SK-N-SH (cell line): ENCODE results near the gene SEMA3F. TPM values are rescaled to one million over a fixed set of nuclear protein-coding genes. Genes with fewer than 3 reads are reported as not detected.

ENCODE experiments used
- CTCF ChIA-PET: fragments of 300-600, 350-600 bp; formaldehyde crosslinking; extraction: SDS; loops from one replicate; lab custom pipeline; 2021; lab: Yijun Ruan, JAX
- POLR2A ChIA-PET: fragments of 350-600 bp; sonication (Branson Sonifier 250); formaldehyde crosslinking; extraction: SDS; loops from one replicate; lab custom pipeline; 2020; ENCODE audit warnings: antibody characterized with exemption, inconsistent platforms; lab: Yijun Ruan, JAX
- DNase-seq: peaks from one replicate; pipeline ENCODE4 v3.0.0; 2012
- H2AFZ ChIP-seq: fragments of 200-600 bp; sonication (generic); 2 replicates; pipeline ENCODE4 v1.8.1; 2016; ENCODE audit warnings: antibody characterized with exemption, mild to moderate bottlenecking, low read depth
- H3F3A ChIP-seq: fragments of 200-600 bp; sonication (generic); replicated peaks from 2 replicates; pipeline ENCODE3; 2016; ENCODE audit warnings: antibody characterized with exemption, mild to moderate bottlenecking; ENCODE audit not compliant: insufficient read depth
- H3K27ac ChIP-seq, 2 experiments: fragments of 200-500 bp in 1 of 2; fragments of 200-600 bp in 1 of 2; sonication (Bioruptor generic) in 1 of 2; sonication (generic), shearing (Covaris generic) in 1 of 2; 2 replicates each; pipeline versions ENCODE4 v1.5.1 to v1.6.1; 2014 to 2016; ENCODE audit warnings: low read depth in 2 of 2, inconsistent platforms in 1 of 2, low read length in 1 of 2, mild to moderate bottlenecking in 1 of 2, mixed read lengths in 1 of 2
- H3K27me3 ChIP-seq: fragments of 200-600 bp; sonication (generic), shearing (Covaris generic); 2 replicates; pipeline ENCODE4 v1.6.1; 2016; ENCODE audit warnings: mixed run types; ENCODE audit not compliant: insufficient read depth
- H3K36me3 ChIP-seq, 2 experiments: fragments of 200-500 bp in 1 of 2; fragments of 200-600 bp in 1 of 2; sonication (Bioruptor generic) in 1 of 2; sonication (generic) in 1 of 2; replicated peaks in 1 of 2; 2 replicates each; pipeline versions ENCODE3 to v1.5.1; 2014 to 2016; ENCODE audit warnings: low read length in 1 of 2, mild to moderate bottlenecking in 1 of 2; ENCODE audit not compliant: insufficient read depth in 2 of 2, control insufficient read depth in 1 of 2
- H3K4me1 ChIP-seq, 2 experiments: fragments of 200-500 bp in 1 of 2; fragments of 200-600 bp in 1 of 2; sonication (Bioruptor generic) in 1 of 2; sonication (generic), shearing (Covaris generic) in 1 of 2; 2 replicates each; pipeline versions ENCODE4 v1.5.1 to v1.6.1; 2014 to 2016; ENCODE audit warnings: low read depth in 1 of 2, low read length in 1 of 2, mixed run types in 1 of 2; ENCODE audit not compliant: insufficient read depth in 2 of 2, control insufficient read depth in 1 of 2
- H3K4me2 ChIP-seq: fragments of 200-600 bp; sonication (generic), shearing (Covaris generic); 2 replicates; pipeline ENCODE4 v1.6.1; 2017; ENCODE audit warnings: mixed run types
- H3K4me3 ChIP-seq, 2 experiments: fragments of 200-500 bp in 1 of 2; fragments of 200-600 bp in 1 of 2; sonication (Bioruptor generic) in 1 of 2; sonication (generic), shearing (Covaris generic) in 1 of 2; 2 replicates each; pipeline versions ENCODE4 v1.5.1 to v1.8.1; 2014 to 2016; ENCODE audit warnings: low read depth in 2 of 2, inconsistent platforms in 1 of 2, low read length in 1 of 2, mild to moderate bottlenecking in 1 of 2, mixed read lengths in 1 of 2, moderate library complexity in 1 of 2
- H3K79me2 ChIP-seq: fragments of 200-600 bp; sonication (generic); 2 replicates; pipeline ENCODE4 v1.8.1; 2017; ENCODE audit warnings: mild to moderate bottlenecking; ENCODE audit not compliant: insufficient read depth
- H3K9ac ChIP-seq: fragments of 200-600 bp; sonication (generic); 2 replicates; pipeline ENCODE4 v1.6.1; 2017; ENCODE audit warnings: mixed run types
- H3K9me2 ChIP-seq: fragments of 200-600 bp; sonication (generic); 2 replicates; pipeline ENCODE4 v1.6.1; 2017; ENCODE audit warnings: mixed run types
- H3K9me3 ChIP-seq: fragments of 200-600 bp; sonication (generic); 2 replicates; pipeline ENCODE4 v1.6.1; 2017; ENCODE audit warnings: mixed run types, mild to moderate bottlenecking, moderate library complexity
- H4K20me1 ChIP-seq: fragments of 200-600 bp; sonication (generic); 2 replicates; pipeline ENCODE4 v1.6.1; 2017; ENCODE audit warnings: mild to moderate bottlenecking, mixed run types; ENCODE audit not compliant: insufficient read depth
- CHD2 ChIP-seq: fragments of 150-350 bp; IDR thresholded peaks from 2 replicates; pipeline ENCODE4 v1.6.1; 2018; ENCODE audit warnings: low read length; ENCODE audit not compliant: partially characterized antibody
- EP300 ChIP-seq, 2 experiments: IDR thresholded peaks; 2 replicates each; pipeline versions ENCODE4 v1.4.0 to v1.6.1; 2012; ENCODE audit warnings: borderline replicate concordance in 1 of 2, low read depth in 1 of 2, low read length in 1 of 2
- FOXM1 ChIP-seq: IDR thresholded peaks from 2 replicates; pipeline ENCODE4 v1.4.0; 2012; ENCODE audit warnings: low read depth, mild to moderate bottlenecking
- GABPA ChIP-seq: IDR thresholded peaks from 2 replicates; pipeline ENCODE4 v1.4.0; 2012; ENCODE audit warnings: low read depth, mild to moderate bottlenecking
- GATA2 ChIP-seq: sonication (generic); formaldehyde crosslinking; IDR thresholded peaks from 2 replicates; pipeline ENCODE4 v1.5.0; 2020; ENCODE audit warnings: mild to moderate bottlenecking, missing genetic modification reagents
- MEF2A ChIP-seq: IDR thresholded peaks from 2 replicates; pipeline ENCODE4 v1.4.0; 2012; ENCODE audit warnings: low read depth, borderline replicate concordance
- MXI1 ChIP-seq: IDR thresholded peaks from 2 replicates; pipeline ENCODE4 v1.6.1; 2012; ENCODE audit warnings: mild to moderate bottlenecking, low read depth, low read length, improper control_type of control experiment
- RAD21 ChIP-seq: IDR thresholded peaks from 2 replicates; pipeline ENCODE4 v1.6.1; 2012; ENCODE audit warnings: mild to moderate bottlenecking, low read length
- RFX5 ChIP-seq: IDR thresholded peaks from 2 replicates; pipeline ENCODE4 v1.6.1; 2012; ENCODE audit warnings: mild to moderate bottlenecking, improper control_type of control experiment, low read length
- SMC3 ChIP-seq: IDR thresholded peaks from 2 replicates; pipeline ENCODE4 v1.6.1; 2012; ENCODE audit warnings: low read depth, low read length, improper control_type of control experiment
- TCF12 ChIP-seq: IDR thresholded peaks from 2 replicates; pipeline ENCODE4 v1.4.0; 2012
- USF1 ChIP-seq: IDR thresholded peaks from 2 replicates; pipeline ENCODE4 v1.4.0; 2012; ENCODE audit warnings: low read depth, borderline replicate concordance
- WGBS: methylation state at CpG from one replicate; pipeline ENCODE4 v1.1.6; 2017; ENCODE audit warnings: low lambda C conversion rate; 5-methylcytosine and 5-hydroxymethylcytosine counted together
- polyA plus RNA-seq, 3 experiments: library from polyadenylated mRNA; depleted of rRNA; stranded (reverse); fragments of >200 nt; gene quantifications; 2 replicates each; pipeline ENCODE4 v1.2.3, GENCODE V29; 2012
- TF ChIP-seq, protein P1 (sequence below): IDR thresholded peaks from 2 replicates; pipeline ENCODE4; 2012
- TF ChIP-seq, protein P2 (sequence below): fragments of 200-600 bp; sonication (generic); IDR thresholded peaks from 2 replicates; pipeline ENCODE4 v1.6.1; 2017; ENCODE audit warnings: antibody characterized with exemption, mild to moderate bottlenecking, moderate library complexity
- TF ChIP-seq, protein P3 (sequence below): IDR thresholded peaks from 2 replicates; pipeline ENCODE4 v1.4.0; 2012; ENCODE audit warnings: low read depth
- TF ChIP-seq, protein P4 (sequence below): fragments of 150-350 bp; IDR thresholded peaks from 2 replicates; pipeline ENCODE4 v1.6.1; 2017; ENCODE audit warnings: antibody characterized with exemption, low read length, low read depth, borderline replicate concordance

Gene SEMA3F
- polyA plus RNA-seq, 1 of the 3 experiments (the other 2 are of a cell fraction), result 30.4 TPM

DNA sequence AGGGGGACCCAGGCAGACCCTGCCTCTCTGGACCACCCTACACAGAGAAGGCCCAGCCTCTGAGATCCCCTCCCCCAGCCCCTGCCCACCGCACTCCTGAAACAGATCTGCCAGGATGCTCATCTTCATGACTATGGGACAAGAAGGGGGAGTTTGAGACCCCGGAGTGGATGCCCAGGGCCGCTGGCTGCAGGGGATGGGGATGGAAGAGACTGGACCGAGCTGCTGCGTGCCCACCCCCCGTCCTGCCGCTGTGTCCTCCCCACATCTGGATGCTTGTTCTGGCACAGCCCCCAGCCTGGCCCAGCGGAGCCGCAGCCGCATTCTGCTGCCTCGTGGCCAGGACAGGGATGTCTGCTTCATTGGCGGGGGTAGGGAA, 30.3 kb upstream of the SEMA3F start:
- H3K27ac ChIP-seq, result peak overlapping the region in 1 of 2 experiments; percentile 74; a peak in 2 of 4 replicates
- ChIA-PET POLR2A (interaction anchor here (1.0 to 3.2 kb wide), 2 partner anchors 13 to 26 kb away, joined by 3 to 19 read pairs; no protein-coding TSS in a partner anchor), CTCF (interaction anchor here (1.4 to 28.1 kb wide), 6 partner anchors 11 to 101 kb away, joined by 4 to 684 read pairs (median 8); partner anchors contain the start of genes GNAT1 and RBM5)
- no peaks in the 10 kb centered on the region for H3K79me2 ChIP-seq
- no peaks in the 10 kb centered on the region for H3K27me3 ChIP-seq
- H4K20me1 ChIP-seq, result peaks cover 3% of the 10 kb centered on the region; the same call in 1 of the 2 replicates
- no peak overlapping the region for H3K4me3 ChIP-seq
- H3K4me1 ChIP-seq, result peaks cover 13 to 60% of the 10 kb centered on the region in 2 experiments
- peak; percentile 77 for DNase-seq
- 72% methylated on average over 2 of the region's 12 CpGs for WGBS
- H3K36me3 ChIP-seq, result peaks cover 2 to 11% of the 10 kb centered on the region in 2 experiments
- no peak overlapping the region; the same call in 1 of the 2 replicates for H2AFZ ChIP-seq
- H3K9ac ChIP-seq, result no peak overlapping the region
- no peaks in the 10 kb centered on the region for H3K9me2 ChIP-seq
- H3K4me2 ChIP-seq, result peak overlapping the region; percentile 28; the same call in 1 of the 2 replicates
- TF ChIP-seq MXI1 (peak; percentile 56; the same call in 1 of the 2 replicates), RAD21 (peak; percentile 31), GABPA (no peak), SMC3 (peak; percentile 11; the same call in 1 of the 2 replicates), USF1 (no peak), RFX5 (no peak), EP300 (IDR thresholded peaks at IDR 0.05; ENCODE audit: borderline replicate concordance in 1 of 2, low read depth in 1 of 2, low read length in 1 of 2) (peak in 1 of 2 experiments; percentile 46; a peak in 2 of 4 replicates), TCF12 (no peak), GATA2 (CRISPR knock-in tag) (no peak), MEF2A (no peak), CHD2 (no peak), FOXM1 (no peak)
- TF ChIP-seq, protein P1, sequence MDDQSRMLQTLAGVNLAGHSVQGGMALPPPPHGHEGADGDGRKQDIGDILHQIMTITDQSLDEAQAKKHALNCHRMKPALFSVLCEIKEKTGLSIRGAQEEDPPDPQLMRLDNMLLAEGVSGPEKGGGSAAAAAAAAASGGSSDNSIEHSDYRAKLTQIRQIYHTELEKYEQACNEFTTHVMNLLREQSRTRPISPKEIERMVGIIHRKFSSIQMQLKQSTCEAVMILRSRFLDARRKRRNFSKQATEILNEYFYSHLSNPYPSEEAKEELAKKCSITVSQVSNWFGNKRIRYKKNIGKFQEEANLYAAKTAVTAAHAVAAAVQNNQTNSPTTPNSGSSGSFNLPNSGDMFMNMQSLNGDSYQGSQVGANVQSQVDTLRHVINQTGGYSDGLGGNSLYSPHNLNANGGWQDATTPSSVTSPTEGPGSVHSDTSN, result no peak
- TF ChIP-seq, protein P2, sequence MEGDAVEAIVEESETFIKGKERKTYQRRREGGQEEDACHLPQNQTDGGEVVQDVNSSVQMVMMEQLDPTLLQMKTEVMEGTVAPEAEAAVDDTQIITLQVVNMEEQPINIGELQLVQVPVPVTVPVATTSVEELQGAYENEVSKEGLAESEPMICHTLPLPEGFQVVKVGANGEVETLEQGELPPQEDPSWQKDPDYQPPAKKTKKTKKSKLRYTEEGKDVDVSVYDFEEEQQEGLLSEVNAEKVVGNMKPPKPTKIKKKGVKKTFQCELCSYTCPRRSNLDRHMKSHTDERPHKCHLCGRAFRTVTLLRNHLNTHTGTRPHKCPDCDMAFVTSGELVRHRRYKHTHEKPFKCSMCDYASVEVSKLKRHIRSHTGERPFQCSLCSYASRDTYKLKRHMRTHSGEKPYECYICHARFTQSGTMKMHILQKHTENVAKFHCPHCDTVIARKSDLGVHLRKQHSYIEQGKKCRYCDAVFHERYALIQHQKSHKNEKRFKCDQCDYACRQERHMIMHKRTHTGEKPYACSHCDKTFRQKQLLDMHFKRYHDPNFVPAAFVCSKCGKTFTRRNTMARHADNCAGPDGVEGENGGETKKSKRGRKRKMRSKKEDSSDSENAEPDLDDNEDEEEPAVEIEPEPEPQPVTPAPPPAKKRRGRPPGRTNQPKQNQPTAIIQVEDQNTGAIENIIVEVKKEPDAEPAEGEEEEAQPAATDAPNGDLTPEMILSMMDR, result no peak
- TF ChIP-seq, protein P3, sequence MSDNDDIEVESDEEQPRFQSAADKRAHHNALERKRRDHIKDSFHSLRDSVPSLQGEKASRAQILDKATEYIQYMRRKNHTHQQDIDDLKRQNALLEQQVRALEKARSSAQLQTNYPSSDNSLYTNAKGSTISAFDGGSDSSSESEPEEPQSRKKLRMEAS, result no peak
- TF ChIP-seq, protein P4, sequence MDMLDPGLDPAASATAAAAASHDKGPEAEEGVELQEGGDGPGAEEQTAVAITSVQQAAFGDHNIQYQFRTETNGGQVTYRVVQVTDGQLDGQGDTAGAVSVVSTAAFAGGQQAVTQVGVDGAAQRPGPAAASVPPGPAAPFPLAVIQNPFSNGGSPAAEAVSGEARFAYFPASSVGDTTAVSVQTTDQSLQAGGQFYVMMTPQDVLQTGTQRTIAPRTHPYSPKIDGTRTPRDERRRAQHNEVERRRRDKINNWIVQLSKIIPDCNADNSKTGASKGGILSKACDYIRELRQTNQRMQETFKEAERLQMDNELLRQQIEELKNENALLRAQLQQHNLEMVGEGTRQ, result no peak
- H3K9me3 ChIP-seq, result no peaks in the 10 kb centered on the region
- peaks cover 23% of the 10 kb centered on the region for H3F3A ChIP-seq
